ENCODE data around the gene STK36. TPM values are rescaled to one million over a fixed set of nuclear protein-coding genes. Genes with fewer than 3 reads are reported as not detected.

Gene STK36, protein sequence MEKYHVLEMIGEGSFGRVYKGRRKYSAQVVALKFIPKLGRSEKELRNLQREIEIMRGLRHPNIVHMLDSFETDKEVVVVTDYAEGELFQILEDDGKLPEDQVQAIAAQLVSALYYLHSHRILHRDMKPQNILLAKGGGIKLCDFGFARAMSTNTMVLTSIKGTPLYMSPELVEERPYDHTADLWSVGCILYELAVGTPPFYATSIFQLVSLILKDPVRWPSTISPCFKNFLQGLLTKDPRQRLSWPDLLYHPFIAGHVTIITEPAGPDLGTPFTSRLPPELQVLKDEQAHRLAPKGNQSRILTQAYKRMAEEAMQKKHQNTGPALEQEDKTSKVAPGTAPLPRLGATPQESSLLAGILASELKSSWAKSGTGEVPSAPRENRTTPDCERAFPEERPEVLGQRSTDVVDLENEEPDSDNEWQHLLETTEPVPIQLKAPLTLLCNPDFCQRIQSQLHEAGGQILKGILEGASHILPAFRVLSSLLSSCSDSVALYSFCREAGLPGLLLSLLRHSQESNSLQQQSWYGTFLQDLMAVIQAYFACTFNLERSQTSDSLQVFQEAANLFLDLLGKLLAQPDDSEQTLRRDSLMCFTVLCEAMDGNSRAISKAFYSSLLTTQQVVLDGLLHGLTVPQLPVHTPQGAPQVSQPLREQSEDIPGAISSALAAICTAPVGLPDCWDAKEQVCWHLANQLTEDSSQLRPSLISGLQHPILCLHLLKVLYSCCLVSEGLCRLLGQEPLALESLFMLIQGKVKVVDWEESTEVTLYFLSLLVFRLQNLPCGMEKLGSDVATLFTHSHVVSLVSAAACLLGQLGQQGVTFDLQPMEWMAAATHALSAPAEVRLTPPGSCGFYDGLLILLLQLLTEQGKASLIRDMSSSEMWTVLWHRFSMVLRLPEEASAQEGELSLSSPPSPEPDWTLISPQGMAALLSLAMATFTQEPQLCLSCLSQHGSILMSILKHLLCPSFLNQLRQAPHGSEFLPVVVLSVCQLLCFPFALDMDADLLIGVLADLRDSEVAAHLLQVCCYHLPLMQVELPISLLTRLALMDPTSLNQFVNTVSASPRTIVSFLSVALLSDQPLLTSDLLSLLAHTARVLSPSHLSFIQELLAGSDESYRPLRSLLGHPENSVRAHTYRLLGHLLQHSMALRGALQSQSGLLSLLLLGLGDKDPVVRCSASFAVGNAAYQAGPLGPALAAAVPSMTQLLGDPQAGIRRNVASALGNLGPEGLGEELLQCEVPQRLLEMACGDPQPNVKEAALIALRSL (N-terminal part only)
- total RNA-seq, result 7.5 TPM
- long read RNA-seq, full-length matches to known transcripts, result 2 of 4 reads
- long read RNA-seq, partial matches to known transcripts, result 0 of 4 reads
- long read RNA-seq, other reads (novel, unspliced or antisense), result 2 of 4 reads

GRCh38 chr2:218671654-218672566, at the start of gene STK36, which contains the start of gene RNF25:
Gene STK36, plus strand, starts transcription at chr2:218672086. Its CDS starts 744 bp downstream, at chr2:218672830.
Gene RNF25, minus strand, starts transcription at chr2:218672002. Its CDS starts 32 bp downstream, at chr2:218671970.
- intact Hi-C loops (cut with DNase I), result loop anchor here (1.0 kb wide), 1 partner anchor 13 kb away; no protein-coding TSS in a partner anchor
- ATAC-seq, result peak; percentile 94
- DNase-seq (ENCODE audit: missing footprints), result peak; percentile 93

GRCh38 chr2:218622606-218623365, 49.1 kb upstream of the STK36 start:
- ATAC-seq (peak; percentile 31), DNase-seq (ENCODE audit: missing footprints) (no peak)
- intact Hi-C loops (cut with DNase I), result no loop called here

GRCh38 chr2:218623366-218623705, 48.5 kb upstream of the STK36 start:
- no peak for DNase-seq (ENCODE audit: missing footprints)

GRCh38 chr2:218626369-218626768, 45.5 kb upstream of the STK36 start:
- intact Hi-C loops (cut with DNase I), result no loop called here
- DNase-seq (ENCODE audit: missing footprints) (no peak), ATAC-seq (no peak)

More at GRCh38 chr2:218623366-218623705, 48.5 kb upstream of the STK36 start:
- intact Hi-C loops (cut with DNase I), result no loop called here
- ATAC-seq, result no peak

DNA sequence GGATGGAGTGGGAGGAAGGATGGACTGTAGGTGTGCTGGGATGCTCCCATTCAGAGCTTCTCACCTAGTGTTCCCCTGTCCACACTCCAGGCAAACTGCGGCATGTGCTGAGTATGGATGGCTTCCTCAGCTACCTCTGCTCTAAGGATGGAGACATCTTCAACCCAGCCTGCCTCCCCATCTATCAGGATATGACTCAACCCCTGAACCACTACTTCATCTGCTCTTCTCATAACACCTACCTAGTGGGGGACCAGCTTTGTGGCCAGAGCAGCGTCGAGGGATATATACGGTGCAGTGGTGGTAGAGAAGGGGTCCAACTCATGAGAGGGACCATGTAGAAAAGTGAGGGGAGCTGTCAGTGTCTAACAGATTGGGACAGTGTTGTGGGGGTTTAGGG, 43.9 kb upstream of the STK36 start:
- ATAC-seq (peak; percentile 16), DNase-seq (ENCODE audit: missing footprints) (no peak)
- intact Hi-C loops (cut with DNase I), result no loop called here

GRCh38 chr2:218631837-218632236, 40.0 kb upstream of the STK36 start:
- intact Hi-C loops (cut with DNase I), result no loop called here
- no peak for ATAC-seq
- DNase-seq (ENCODE audit: missing footprints), result no peak

DNA sequence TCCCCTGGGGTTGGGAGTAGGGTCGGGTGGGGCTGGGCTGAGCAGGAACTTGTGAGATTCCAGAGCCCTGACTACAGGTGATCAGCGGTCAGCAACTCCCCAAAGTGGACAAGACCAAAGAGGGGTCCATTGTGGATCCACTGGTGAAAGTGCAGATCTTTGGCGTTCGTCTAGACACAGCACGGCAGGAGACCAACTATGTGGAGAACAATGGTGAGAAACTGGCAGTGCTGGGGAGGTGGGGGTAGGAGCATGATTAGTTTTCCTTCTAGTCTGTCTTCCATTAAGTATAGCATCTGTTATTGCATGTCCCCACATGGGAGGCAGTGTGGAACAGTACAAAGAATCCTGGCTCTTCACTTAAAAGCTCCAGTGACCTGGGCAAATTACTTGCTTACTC, 36.2 kb upstream of the STK36 start:
- ATAC-seq, result no peak
- DNase-seq (ENCODE audit: missing footprints), result no peak
- intact Hi-C loops (cut with DNase I), result no loop called here

GRCh38 chr2:218638372-218638771, 33.5 kb upstream of the STK36 start:
- ATAC-seq, result no peak
- intact Hi-C loops (cut with DNase I), result no loop called here
- no peak for DNase-seq (ENCODE audit: missing footprints)

- no peak for ATAC-seq
- no peak for DNase-seq (ENCODE audit: missing footprints)
- intact Hi-C loops (cut with DNase I), result no loop called here
Observed at GRCh38 chr2:218642121-218642656, 29.7 kb upstream of the STK36 start.

DNA sequence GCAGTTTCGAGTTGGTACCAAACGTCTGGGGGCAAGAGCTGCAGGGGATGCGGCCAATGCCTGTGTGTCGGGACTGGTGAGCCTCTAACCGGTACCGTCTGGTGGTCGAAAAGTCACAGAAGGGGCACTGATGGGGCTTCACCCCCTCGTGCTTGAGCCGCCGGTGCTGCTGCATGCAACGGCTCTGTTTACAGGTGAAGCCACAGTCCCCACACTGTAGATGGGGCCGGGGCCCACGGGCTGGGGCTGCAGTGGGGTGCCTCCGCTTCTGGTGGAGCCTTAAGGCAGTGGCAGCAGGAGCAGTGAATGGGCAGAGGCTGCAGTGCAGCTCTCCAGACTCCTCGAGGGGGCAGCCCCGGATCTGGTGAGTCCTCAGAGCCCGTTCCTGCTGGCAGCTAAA, 29.1 kb upstream of the STK36 start:
- intact Hi-C loops (cut with DNase I), result no loop called here
- DNase-seq (ENCODE audit: missing footprints), result no peak
- ATAC-seq, result no peak

DNA sequence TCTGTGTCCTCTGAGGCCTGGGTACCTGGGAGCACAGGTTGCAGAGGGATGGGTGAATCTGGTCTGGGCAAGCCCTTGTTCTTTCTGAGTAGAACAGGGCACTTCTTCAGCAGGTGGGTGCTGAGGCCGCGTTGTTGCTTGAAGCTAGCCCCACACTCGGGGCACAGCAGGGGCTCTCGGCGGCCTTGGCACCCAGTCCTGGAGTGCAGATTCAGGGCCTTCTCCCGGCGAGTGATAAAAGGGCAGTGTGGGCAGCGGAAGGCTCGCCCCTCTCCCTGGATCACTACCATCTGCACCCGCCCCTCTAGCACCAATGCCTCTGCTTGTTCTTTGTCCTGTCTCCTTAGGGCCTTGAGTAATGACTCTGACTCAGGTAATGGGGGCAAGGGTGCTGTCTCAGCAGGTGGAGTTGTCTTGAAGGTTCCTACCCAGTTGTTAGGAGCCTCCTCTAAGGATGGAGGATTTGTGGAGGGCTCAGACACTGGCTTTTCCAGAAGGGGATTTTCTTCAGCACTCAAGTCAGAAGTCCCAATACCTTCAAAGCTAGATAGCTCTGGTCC, 28.1 kb upstream of the STK36 start:
- intact Hi-C loops (cut with DNase I), result no loop called here
- ATAC-seq, result no peak
- no peak for DNase-seq (ENCODE audit: missing footprints)

GRCh38 chr2:218644721-218645120, 27.2 kb upstream of the STK36 start:
- intact Hi-C loops (cut with DNase I), result loop anchor here (5.0 kb wide), 1 partner anchor 77 kb away; the partner anchor contains the start of genes CNOT9 and USP37
- DNase-seq (ENCODE audit: missing footprints), result no peak

GRCh38 chr2:218645126-218645525, 26.8 kb upstream of the STK36 start:
- intact Hi-C loops (cut with DNase I), result loop anchor here (5.0 kb wide), 1 partner anchor 78 kb away; the partner anchor contains the start of genes CNOT9 and USP37
- DNase-seq (ENCODE audit: missing footprints) (no peak), ATAC-seq (no peak)

More at GRCh38 chr2:218644721-218645120, 27.2 kb upstream of the STK36 start:
- no peak for ATAC-seq

DNA sequence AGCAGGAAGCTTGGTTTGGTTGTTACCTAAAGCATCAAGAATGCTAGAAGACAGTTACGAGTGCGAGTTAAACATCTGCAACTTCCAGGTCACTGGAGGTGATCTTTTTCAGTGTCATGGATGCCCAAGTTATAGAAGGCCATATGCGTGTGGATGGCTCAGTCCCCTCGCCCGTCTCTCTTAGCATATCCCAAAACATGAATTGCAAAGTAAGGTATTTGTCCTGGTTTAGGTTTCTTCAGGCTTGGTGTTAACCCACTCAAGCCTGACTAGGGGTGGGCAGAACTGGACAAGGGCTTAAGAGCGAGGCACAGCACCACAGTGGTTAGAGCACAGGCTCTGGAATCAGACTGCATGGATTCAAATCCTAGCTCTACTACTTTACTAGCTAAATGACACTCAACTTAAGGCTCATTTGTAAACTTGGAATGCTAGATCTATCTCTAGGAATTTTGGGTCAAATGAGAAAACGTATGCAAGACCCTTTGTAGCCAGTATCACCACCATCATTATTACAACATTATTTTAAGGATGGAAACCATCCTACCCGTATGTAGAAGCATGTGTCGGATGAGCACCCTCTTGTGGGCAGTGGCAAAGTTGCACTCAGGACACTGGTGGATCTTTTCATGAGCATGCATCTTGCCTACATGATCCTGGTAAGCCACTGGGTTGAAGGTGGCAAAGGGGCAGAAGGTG, 23.6 kb upstream of the STK36 start:
- peak; percentile 53 for ATAC-seq
- intact Hi-C loops (cut with DNase I), result loop anchor here (5.0 kb wide), 1 partner anchor 81 kb away; the partner anchor contains the start of genes CNOT9 and USP37
- no peak for DNase-seq (ENCODE audit: missing footprints)

DNA sequence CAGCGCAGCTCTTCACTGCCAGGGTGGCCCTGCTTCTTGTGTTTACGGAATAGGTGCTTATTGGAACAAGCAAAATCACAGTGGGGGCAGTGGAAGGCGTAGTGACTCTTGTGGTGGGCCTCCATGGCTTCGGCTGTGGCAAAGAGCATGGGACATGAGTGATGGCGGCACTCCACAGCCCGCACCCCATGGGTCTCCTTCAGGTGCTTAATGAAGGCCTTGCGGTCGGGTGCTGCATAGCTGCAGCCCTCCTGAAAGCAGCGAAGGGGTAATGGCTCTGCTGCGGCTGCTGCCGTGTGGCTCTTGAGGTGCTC, 23.1 kb upstream of the STK36 start:
- intact Hi-C loops (cut with DNase I), result loop anchor here (5.0 kb wide), 1 partner anchor 81 kb away; the partner anchor contains the start of genes CNOT9 and USP37
- DNase-seq (ENCODE audit: missing footprints) (no peak), ATAC-seq (no peak)

DNA sequence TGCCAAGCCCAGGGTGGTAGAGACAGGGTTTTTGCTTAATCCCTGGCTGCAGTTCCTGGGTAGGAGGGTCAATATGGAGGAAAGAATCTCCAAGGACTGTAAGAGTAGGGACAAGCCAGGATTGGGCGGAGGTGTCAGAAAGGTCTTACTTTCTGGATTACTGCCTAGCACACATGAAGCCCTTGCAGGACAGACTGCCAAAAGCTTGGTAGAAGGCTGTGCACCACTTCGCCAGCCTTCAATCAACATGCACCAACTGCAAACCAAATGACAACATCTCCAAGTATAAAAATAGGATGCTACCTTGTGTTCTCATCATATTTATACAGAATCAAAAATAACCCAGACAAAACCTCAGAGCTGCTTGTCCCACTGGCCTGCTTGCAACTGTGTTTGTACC, 16.1 kb upstream of the STK36 start:
- ATAC-seq (peak; percentile 58), DNase-seq (ENCODE audit: missing footprints) (no peak)
- intact Hi-C loops (cut with DNase I), result loop anchor here (5.0 kb wide), 1 partner anchor 248 kb away; no protein-coding TSS in a partner anchor

All from Right ventricle myocardium inferior (tissue), 1 donor.